WTC11 (cell line): Measurements from ENCODE around the gene C5orf47. TPM values are rescaled to one million over a fixed set of nuclear protein-coding genes. Genes with fewer than 3 reads are reported as not detected.

Experiments used
- ATAC-seq: fragments of 200-7000 bp; cut with Tn5 transposase; 2 replicates; pipeline ENCODE4 v1.10.0; 2021; ENCODE audit warnings: mild to moderate bottlenecking, moderate library complexity
- CTCF ChIA-PET: fragments of 300-600 bp; sonication (Branson Sonifier 250); formaldehyde crosslinking; loops from one replicate; lab custom pipeline; 2021; ENCODE audit warnings: antibody characterized with exemption; lab: Charles Lee
- POLR2A ChIA-PET: fragments of 350-600 bp; sonication (Branson Sonifier 250); formaldehyde crosslinking; loops from one replicate; lab custom pipeline; 2021; ENCODE audit warnings: antibody characterized with exemption; lab: Charles Lee
- DNase-seq: peaks from one replicate; pipeline ENCODE4 v3.0.0; 2021; ENCODE audit warnings: low spot score
- H3K27ac Mint-ChIP-seq: 2 replicates; pipeline ENCODE4 v1.8.0; 2021; ENCODE audit warnings: mixed read lengths
- H3K27me3 Mint-ChIP-seq: 2 replicates; pipeline ENCODE4 v1.8.0; 2021; ENCODE audit warnings: low read depth, mild to moderate bottlenecking, moderate library complexity, mixed read lengths
- H3K36me3 Mint-ChIP-seq: 2 replicates; pipeline ENCODE4 v1.8.0; 2021; ENCODE audit warnings: mixed read lengths
- H3K4me1 Mint-ChIP-seq: 2 replicates; pipeline ENCODE4 v1.8.0; 2022; ENCODE audit warnings: mixed read lengths
- H3K4me3 Mint-ChIP-seq: 2 replicates; pipeline ENCODE4 v1.8.0; 2021; ENCODE audit warnings: mild to moderate bottlenecking, moderate library complexity, mixed read lengths
- H3K9me3 Mint-ChIP-seq: 2 replicates; pipeline ENCODE4 v1.8.0; 2021; ENCODE audit warnings: mixed read lengths
- ATF1 ChIP-seq: sonication (generic); formaldehyde crosslinking; IDR thresholded peaks from 2 replicates; pipeline ENCODE4 v1.8.1; 2023; ENCODE audit warnings: mild to moderate bottlenecking, moderate library complexity, missing genetic modification reagents
- EMX1 ChIP-seq: fragments of 250-450 bp; sonication (Bioruptor Pico); IDR thresholded peaks from 2 replicates; pipeline ENCODE4 v1.8.0; 2021; ENCODE audit warnings: mild to moderate bottlenecking
- GABPB1 ChIP-seq: sonication (generic); formaldehyde crosslinking; IDR thresholded peaks from 2 replicates; pipeline ENCODE4 v1.8.1; 2023; ENCODE audit warnings: mild to moderate bottlenecking, missing genetic modification reagents
- GRHL2 ChIP-seq: fragments of 250-450 bp; sonication (Bioruptor Pico); IDR thresholded peaks from 2 replicates; pipeline ENCODE4 v1.8.0; 2022; ENCODE audit warnings: mild to moderate bottlenecking, moderate library complexity; ENCODE audit not compliant: insufficient replicate concordance, severe bottlenecking
- GTF2I ChIP-seq: fragments of 250-450 bp; sonication (Bioruptor Pico); conservative IDR thresholded peaks from 2 replicates; pipeline ENCODE4 v1.4.0; 2021; ENCODE audit warnings: mild to moderate bottlenecking
- MYBL2 ChIP-seq: sonication (generic); formaldehyde crosslinking; IDR thresholded peaks from 2 replicates; pipeline ENCODE4 v1.8.1; 2023; ENCODE audit warnings: mild to moderate bottlenecking, moderate library complexity, missing genetic modification reagents
- NR3C1 ChIP-seq: sonication (generic); formaldehyde crosslinking; conservative IDR thresholded peaks from 2 replicates; pipeline ENCODE4 v1.8.1; 2023; ENCODE audit warnings: low read depth, mild to moderate bottlenecking, missing genetic modification reagents
- OVOL2 ChIP-seq: fragments of 250-450 bp; sonication (Bioruptor Pico); IDR thresholded peaks from 2 replicates; pipeline ENCODE4 v1.9.0; 2021; ENCODE audit warnings: mild to moderate bottlenecking, borderline replicate concordance
- PRDM15 ChIP-seq: sonication (generic); formaldehyde crosslinking; IDR thresholded peaks from 2 replicates; pipeline ENCODE4 v1.8.0; 2022; ENCODE audit warnings: missing genetic modification reagents
- SMAD4 ChIP-seq: sonication (generic); formaldehyde crosslinking; IDR thresholded peaks from 2 replicates; pipeline ENCODE4 v1.8.0; 2022; ENCODE audit warnings: mild to moderate bottlenecking, missing genetic modification reagents
- SOX15 ChIP-seq: fragments of 250-450 bp; sonication (Bioruptor Pico); IDR thresholded peaks from 2 replicates; pipeline ENCODE4 v1.9.0; 2021; ENCODE audit warnings: mild to moderate bottlenecking
- SP1 ChIP-seq: sonication (generic); formaldehyde crosslinking; conservative IDR thresholded peaks from 2 replicates; pipeline ENCODE4 v1.8.1; 2022; ENCODE audit warnings: missing genetic modification reagents
- TEAD4 ChIP-seq: sonication (generic); formaldehyde crosslinking; IDR thresholded peaks from 2 replicates; pipeline ENCODE4 v1.8.0; 2022; ENCODE audit warnings: mild to moderate bottlenecking, missing genetic modification reagents
- ZNF138 ChIP-seq: sonication (generic); formaldehyde crosslinking; conservative IDR thresholded peaks from 2 replicates; pipeline ENCODE4 v1.8.1; 2022; ENCODE audit warnings: mild to moderate bottlenecking, moderate library complexity, missing genetic modification reagents
- total RNA-seq: library from RNA; stranded (reverse); gene quantifications from 3 replicates; pipeline ENCODE4 v1.2.3, GENCODE V29; 2021
- TF ChIP-seq, protein P1 (sequence below): sonication (generic); formaldehyde crosslinking; IDR thresholded peaks from 2 replicates; pipeline ENCODE4 v1.8.0; 2022; ENCODE audit warnings: mild to moderate bottlenecking, missing genetic modification reagents
- TF ChIP-seq, protein P2 (sequence below): sonication (generic); formaldehyde crosslinking; conservative IDR thresholded peaks from 2 replicates; pipeline ENCODE4 v1.8.1; 2023; ENCODE audit warnings: mild to moderate bottlenecking, low read depth, missing genetic modification reagents, moderate library complexity

The C5orf47 gene
- total RNA-seq, 1 experiment from 2014 or later: 0.09 TPM

DNA sequence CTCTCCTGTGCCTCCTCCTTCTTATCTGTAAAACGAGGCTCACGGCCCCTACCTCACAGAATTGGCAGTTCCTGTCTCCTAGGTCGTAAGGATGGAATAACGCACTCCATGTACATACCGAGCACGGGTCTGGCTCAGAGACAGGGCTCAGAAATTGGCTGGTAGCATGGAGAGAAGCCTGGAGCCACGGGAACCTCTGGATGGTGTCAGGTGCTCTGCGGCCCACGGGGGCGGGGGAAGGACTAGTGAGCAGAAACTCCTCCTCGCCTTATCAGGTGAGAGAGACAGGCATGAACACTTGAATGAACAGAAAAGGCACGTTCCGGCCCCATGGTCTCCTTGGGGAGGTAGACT, 15.4 kb upstream of the C5orf47 start:
- TF ChIP-seq MYBL2 (CRISPR knock-in tag) (no peak), NR3C1 (no peak), OVOL2 (no peak), SOX15 (CRISPR knock-in tag) (no peak), SMAD4 (CRISPR knock-in tag) (no peak), ATF1 (no peak), ZNF138 (CRISPR knock-in tag) (no peak), PRDM15 (CRISPR knock-in tag) (no peak), GRHL2 (no peak), EMX1 (CRISPR knock-in tag) (no peak), TEAD4 (CRISPR knock-in tag) (no peak), SP1 (CRISPR knock-in tag) (no peak)
- TF ChIP-seq, protein P1, sequence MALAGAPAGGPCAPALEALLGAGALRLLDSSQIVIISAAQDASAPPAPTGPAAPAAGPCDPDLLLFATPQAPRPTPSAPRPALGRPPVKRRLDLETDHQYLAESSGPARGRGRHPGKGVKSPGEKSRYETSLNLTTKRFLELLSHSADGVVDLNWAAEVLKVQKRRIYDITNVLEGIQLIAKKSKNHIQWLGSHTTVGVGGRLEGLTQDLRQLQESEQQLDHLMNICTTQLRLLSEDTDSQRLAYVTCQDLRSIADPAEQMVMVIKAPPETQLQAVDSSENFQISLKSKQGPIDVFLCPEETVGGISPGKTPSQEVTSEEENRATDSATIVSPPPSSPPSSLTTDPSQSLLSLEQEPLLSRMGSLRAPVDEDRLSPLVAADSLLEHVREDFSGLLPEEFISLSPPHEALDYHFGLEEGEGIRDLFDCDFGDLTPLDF (CRISPR knock-in tag): no peak
- TF ChIP-seq, protein P2, sequence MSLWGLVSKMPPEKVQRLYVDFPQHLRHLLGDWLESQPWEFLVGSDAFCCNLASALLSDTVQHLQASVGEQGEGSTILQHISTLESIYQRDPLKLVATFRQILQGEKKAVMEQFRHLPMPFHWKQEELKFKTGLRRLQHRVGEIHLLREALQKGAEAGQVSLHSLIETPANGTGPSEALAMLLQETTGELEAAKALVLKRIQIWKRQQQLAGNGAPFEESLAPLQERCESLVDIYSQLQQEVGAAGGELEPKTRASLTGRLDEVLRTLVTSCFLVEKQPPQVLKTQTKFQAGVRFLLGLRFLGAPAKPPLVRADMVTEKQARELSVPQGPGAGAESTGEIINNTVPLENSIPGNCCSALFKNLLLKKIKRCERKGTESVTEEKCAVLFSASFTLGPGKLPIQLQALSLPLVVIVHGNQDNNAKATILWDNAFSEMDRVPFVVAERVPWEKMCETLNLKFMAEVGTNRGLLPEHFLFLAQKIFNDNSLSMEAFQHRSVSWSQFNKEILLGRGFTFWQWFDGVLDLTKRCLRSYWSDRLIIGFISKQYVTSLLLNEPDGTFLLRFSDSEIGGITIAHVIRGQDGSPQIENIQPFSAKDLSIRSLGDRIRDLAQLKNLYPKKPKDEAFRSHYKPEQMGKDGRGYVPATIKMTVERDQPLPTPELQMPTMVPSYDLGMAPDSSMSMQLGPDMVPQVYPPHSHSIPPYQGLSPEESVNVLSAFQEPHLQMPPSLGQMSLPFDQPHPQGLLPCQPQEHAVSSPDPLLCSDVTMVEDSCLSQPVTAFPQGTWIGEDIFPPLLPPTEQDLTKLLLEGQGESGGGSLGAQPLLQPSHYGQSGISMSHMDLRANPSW (CRISPR knock-in tag): no peak
- DNase-seq (peak; percentile 39), ATAC-seq (peak; percentile 47)
- Mint-ChIP-seq H3K27me3 (peaks cover 7% of the 10 kb centered on the region; the same call in 1 of the 2 replicates), H3K4me1 (peaks cover 46% of the 10 kb centered on the region), H3K4me3 (peak overlapping the region; percentile 73), H3K9me3 (peaks cover 20% of the 10 kb centered on the region), H3K36me3 (no peaks in the 10 kb centered on the region; the same call in 1 of the 2 replicates), H3K27ac (no peak overlapping the region)
- CTCF ChIA-PET: interaction anchor here (0.5 to 4.7 kb wide), 53 partner anchors 8 to 679 kb away, joined by 3 to 31 read pairs (median 5); partner anchors contain the start of genes BOD1, C5orf47 and CPEB4
- POLR2A ChIA-PET: interaction anchor here (1.1 to 1.6 kb wide), 3 partner anchors 11 to 358 kb away, joined by 3 to 6 read pairs (median 5); no protein-coding TSS in a partner anchor

DNA sequence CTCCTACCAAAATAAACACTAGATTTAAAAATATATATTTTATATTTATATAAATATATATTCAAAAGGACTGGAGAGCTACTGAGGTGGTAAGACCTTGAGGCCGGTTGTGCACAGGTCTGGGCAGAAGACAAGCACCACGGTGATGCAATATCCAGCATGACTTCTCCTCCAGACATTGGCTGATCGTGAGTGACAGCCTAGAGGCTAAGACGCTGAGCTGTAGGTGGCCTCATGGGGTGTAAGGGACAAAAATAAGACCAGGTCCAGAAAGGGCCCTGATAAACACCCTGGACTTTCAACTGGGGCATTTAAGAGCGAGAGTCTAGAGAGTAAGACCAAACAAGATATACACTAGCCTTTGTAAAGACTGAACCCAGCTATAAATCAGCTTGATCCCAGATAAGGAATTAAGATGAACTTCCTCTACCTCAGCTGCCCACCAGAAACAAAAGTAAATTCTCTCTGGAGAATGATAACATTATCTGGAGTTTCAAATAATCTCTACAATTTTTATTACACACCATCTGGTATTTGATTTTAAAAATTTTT, 14.2 kb upstream of the C5orf47 start:
- peaks cover 20% of the 10 kb centered on the region for H3K9me3 Mint-ChIP-seq
- H3K36me3 Mint-ChIP-seq: no peaks in the 10 kb centered on the region; the same call in 1 of the 2 replicates
- TF ChIP-seq GABPB1 (CRISPR knock-in tag) (peak; percentile 53; the same call in 1 of the 2 replicates), GTF2I (CRISPR knock-in tag) (no peak)
- peaks cover 4% of the 10 kb centered on the region; the same call in 1 of the 2 replicates for H3K27me3 Mint-ChIP-seq
- ChIA-PET CTCF (interaction anchor here (0.7 to 4.7 kb wide), 11 partner anchors 9 to 393 kb away, joined by 3 to 31 read pairs (median 7); partner anchors contain the start of genes BOD1 and NSG2), POLR2A (no interaction called here)
- DNase-seq: no peak
- ATAC-seq: no peak
- no peak overlapping the region for H3K27ac Mint-ChIP-seq
- H3K4me3 Mint-ChIP-seq: no peak overlapping the region
- H3K4me1 Mint-ChIP-seq: peaks cover 35% of the 10 kb centered on the region
